Prostate gland (tissue), 2 donors: Measurements from ENCODE around the gene MED9. TPM values are rescaled to one million over a fixed set of nuclear protein-coding genes. Genes with fewer than 3 reads are reported as not detected.

Experiments
- DNase-seq: peaks from one replicate; pipeline ENCODE4 v3.0.0-alpha.2; 2019; ENCODE audit warnings: low spot score
- H3K27ac ChIP-seq, 2 donors: fragments of 200-600 bp; sonication (generic); 2 replicates each; pipeline ENCODE4 v1.5.1; 2017 to 2019
- H3K27me3 ChIP-seq: fragments of 200-600 bp; sonication (generic); replicated peaks from 2 replicates; pipeline ENCODE4 v1.5.1; 2019; ENCODE audit not compliant: insufficient read depth
- H3K36me3 ChIP-seq, 2 donors: fragments of 200-600 bp; sonication (generic); 1 replicate in 1 of 2; 2 replicates in 1 of 2; pipeline versions ENCODE4 v1.5.1 to v1.8.1; 2017 to 2019
- H3K4me1 ChIP-seq: fragments of 200-600 bp; sonication (generic); replicated peaks from 2 replicates; pipeline ENCODE4 v1.5.1; 2019
- H3K4me3 ChIP-seq, 2 donors: fragments of 200-600 bp; sonication (generic); 2 replicates each; pipeline ENCODE4 v1.5.1; 2017 to 2019
- H3K9me3 ChIP-seq: fragments of 200-600 bp; sonication (generic); 2 replicates; pipeline ENCODE4 v1.5.1; 2017
- CTCF ChIP-seq, 4 experiments: fragments of 200-600 bp in 2 of 4; fragments of 450-650 bp in 2 of 4; sonication (generic) in 2 of 4; IDR thresholded peaks; 1 replicate in 3 of 4; 2 replicates in 1 of 4; pipeline ENCODE4 v1.5.1; 2016 to 2019; ENCODE audit warnings: antibody characterized with exemption in 4 of 4, mild to moderate bottlenecking in 2 of 4, moderate library complexity in 2 of 4
- POLR2A ChIP-seq: fragments of 450-650 bp; IDR thresholded peaks from one replicate; pipeline ENCODE4 v1.6.1; 2016; ENCODE audit warnings: antibody characterized with exemption, mild to moderate bottlenecking
- POLR2AphosphoS5 ChIP-seq: sonication (generic); formaldehyde crosslinking; IDR thresholded peaks from one replicate; pipeline ENCODE4 v1.6.1; 2017; ENCODE audit warnings: antibody characterized with exemption
- WGBS: methylation state at CpG from one replicate; pipeline ENCODE4 v1.1.5; 2018; 5-methylcytosine and 5-hydroxymethylcytosine counted together
- intact Hi-C: fragments of 100-400 bp; cut with DNase I; formaldehyde crosslinking; loops from one replicate; pipeline ENCODE4 v1.14.2; 2022
- total RNA-seq, 2 donors: library from RNA; depleted of rRNA; stranded (reverse); fragments of >200 nt; gene quantifications; one replicate each; pipeline ENCODE4 v1.1.0, GENCODE V29; 2016

The MED9 gene
- total RNA-seq, 2 donors from 2014 or later, result 27.8 to 31.7 TPM

- DNase-seq, result no peak
- 88% methylated on average over 16 of the region's 16 CpGs for WGBS
- Histone ChIP-seq H3K36me3 (no peaks in the 10 kb centered on the region), H3K27me3 (no peaks in the 10 kb centered on the region), H3K9me3 (no peaks in the 10 kb centered on the region), H3K4me1 (peaks cover 4% of the 10 kb centered on the region), H3K27ac (no peak overlapping the region), H3K4me3 (no peak overlapping the region)
- intact Hi-C loops, result loop anchor here (10.0 kb wide), 1 partner anchor 107 kb away; no protein-coding TSS in a partner anchor
- TF ChIP-seq CTCF (IDR thresholded peaks at IDR 0.05), result no peak
- TF ChIP-seq POLR2A, result no peak
- TF ChIP-seq POLR2AphosphoS5, result no peak
Observed at GRCh38 chr17:17507465-17508011, 30.7 kb downstream of the MED9 start.

- Histone ChIP-seq H3K4me3 (no peak overlapping the region), H3K4me1 (peaks cover 4% of the 10 kb centered on the region), H3K36me3 (no peaks in the 10 kb centered on the region), H3K9me3 (no peaks in the 10 kb centered on the region), H3K27ac (no peak overlapping the region), H3K27me3 (no peaks in the 10 kb centered on the region)
- DNase-seq, result no peak
- intact Hi-C loops, result loop anchor here (10.0 kb wide), 1 partner anchor 107 kb away; no protein-coding TSS in a partner anchor
- WGBS, result 90% methylated on average over 11 of the region's 11 CpGs
- TF ChIP-seq POLR2A (no peak), CTCF (IDR thresholded peaks at IDR 0.05) (no peak), POLR2AphosphoS5 (no peak)
Observed at GRCh38 chr17:17508019-17508535, 31.3 kb downstream of the MED9 start.

GRCh38 chr17:17508646-17509591 is 32.1 kb downstream of the MED9 start:
- Histone ChIP-seq H3K36me3 (no peaks in the 10 kb centered on the region), H3K27me3 (no peaks in the 10 kb centered on the region), H3K4me1 (peaks cover 4% of the 10 kb centered on the region), H3K9me3 (no peaks in the 10 kb centered on the region), H3K4me3 (no peak overlapping the region), H3K27ac (no peak overlapping the region)
- DNase-seq, result no peak
- TF ChIP-seq POLR2A (no peak), CTCF (IDR thresholded peaks at IDR 0.05) (no peak), POLR2AphosphoS5 (no peak)
- intact Hi-C loops, result loop anchor here (10.0 kb wide), 1 partner anchor 106 kb away; no protein-coding TSS in a partner anchor
- 93% methylated on average over 32 of the region's 33 CpGs for WGBS

- TF ChIP-seq POLR2AphosphoS5, result no peak
- no peak for TF ChIP-seq CTCF (IDR thresholded peaks at IDR 0.05)
- no peak for TF ChIP-seq POLR2A
- WGBS, result 97% methylated on average over 21 of the region's 21 CpGs
- H3K36me3 ChIP-seq, result no peaks in the 10 kb centered on the region
- no peak overlapping the region for H3K27ac ChIP-seq
- intact Hi-C loops, result loop anchor here (10.0 kb wide), 1 partner anchor 105 kb away; no protein-coding TSS in a partner anchor
- H3K27me3 ChIP-seq, result no peaks in the 10 kb centered on the region
- no peak for DNase-seq
- no peak overlapping the region for H3K4me3 ChIP-seq
- H3K9me3 ChIP-seq, result no peaks in the 10 kb centered on the region
- peaks cover 4% of the 10 kb centered on the region for H3K4me1 ChIP-seq
Observed at GRCh38 chr17:17509601-17510425, 33.0 kb downstream of the MED9 start.
